GM12864 (cell line): Measurements from ENCODE around the gene CSK.

ENCODE experiments used
- DNase-seq: peaks from one replicate; pipeline ENCODE4 v3.0.0-alpha.2; 2011; ENCODE audit warnings: low read depth
- H3K4me3 ChIP-seq: 2 replicates; pipeline ENCODE4 v1.5.1; 2011; ENCODE audit warnings: mild to moderate bottlenecking, low read depth, low read length, control low read depth
- TF ChIP-seq, protein P1 (sequence below): IDR thresholded peaks from 2 replicates; pipeline ENCODE4 v1.5.1; 2011; ENCODE audit warnings: low read depth, mild to moderate bottlenecking, moderate library complexity, low read length, control low read depth, inconsistent platforms; ENCODE audit errors: missing control alignments

CSK gene

DNA sequence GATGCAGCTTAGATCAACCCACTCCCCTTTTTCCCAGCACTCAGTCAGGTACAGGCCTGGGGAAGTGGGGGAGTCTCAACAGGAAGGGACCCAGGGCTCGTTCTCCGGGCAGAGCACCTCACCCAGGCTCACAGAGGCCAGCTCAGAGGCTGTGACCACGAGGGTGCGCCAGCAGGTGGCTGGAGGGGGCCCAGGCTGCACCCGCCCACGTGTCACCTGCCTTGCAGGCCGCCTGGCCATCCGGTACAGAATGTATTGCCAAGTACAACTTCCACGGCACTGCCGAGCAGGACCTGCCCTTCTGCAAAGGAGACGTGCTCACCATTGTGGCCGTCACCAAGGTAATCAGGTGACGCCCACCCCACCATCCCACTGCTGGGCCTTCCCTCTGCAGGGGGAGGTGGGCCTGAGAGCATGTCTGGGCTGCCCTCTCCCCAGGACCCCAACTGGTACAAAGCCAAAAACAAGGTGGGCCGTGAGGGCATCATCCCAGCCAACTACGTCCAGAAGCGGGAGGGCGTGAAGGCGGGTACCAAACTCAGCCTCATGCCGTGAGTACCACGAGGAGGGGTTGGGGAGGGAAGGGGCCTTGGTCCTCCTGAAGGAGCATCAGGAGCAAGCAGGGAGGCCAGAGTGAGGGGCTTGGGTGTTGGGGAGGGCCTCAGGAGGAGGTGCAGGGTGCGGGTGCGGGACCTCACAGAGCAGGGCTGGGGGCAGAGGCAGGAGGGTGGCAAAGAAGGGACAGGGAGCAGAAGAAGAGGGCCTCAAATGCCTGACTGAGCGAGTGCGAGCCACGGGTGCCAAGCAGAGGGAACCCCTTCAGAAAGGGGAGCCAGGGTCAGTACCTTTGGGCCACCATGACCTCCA is 16.7 kb downstream of the CSK start:
- H3K4me3 ChIP-seq: no peak overlapping the region
- TF ChIP-seq, protein P1, sequence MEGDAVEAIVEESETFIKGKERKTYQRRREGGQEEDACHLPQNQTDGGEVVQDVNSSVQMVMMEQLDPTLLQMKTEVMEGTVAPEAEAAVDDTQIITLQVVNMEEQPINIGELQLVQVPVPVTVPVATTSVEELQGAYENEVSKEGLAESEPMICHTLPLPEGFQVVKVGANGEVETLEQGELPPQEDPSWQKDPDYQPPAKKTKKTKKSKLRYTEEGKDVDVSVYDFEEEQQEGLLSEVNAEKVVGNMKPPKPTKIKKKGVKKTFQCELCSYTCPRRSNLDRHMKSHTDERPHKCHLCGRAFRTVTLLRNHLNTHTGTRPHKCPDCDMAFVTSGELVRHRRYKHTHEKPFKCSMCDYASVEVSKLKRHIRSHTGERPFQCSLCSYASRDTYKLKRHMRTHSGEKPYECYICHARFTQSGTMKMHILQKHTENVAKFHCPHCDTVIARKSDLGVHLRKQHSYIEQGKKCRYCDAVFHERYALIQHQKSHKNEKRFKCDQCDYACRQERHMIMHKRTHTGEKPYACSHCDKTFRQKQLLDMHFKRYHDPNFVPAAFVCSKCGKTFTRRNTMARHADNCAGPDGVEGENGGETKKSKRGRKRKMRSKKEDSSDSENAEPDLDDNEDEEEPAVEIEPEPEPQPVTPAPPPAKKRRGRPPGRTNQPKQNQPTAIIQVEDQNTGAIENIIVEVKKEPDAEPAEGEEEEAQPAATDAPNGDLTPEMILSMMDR: peak; percentile 44
- DNase-seq: no peak

DNA sequence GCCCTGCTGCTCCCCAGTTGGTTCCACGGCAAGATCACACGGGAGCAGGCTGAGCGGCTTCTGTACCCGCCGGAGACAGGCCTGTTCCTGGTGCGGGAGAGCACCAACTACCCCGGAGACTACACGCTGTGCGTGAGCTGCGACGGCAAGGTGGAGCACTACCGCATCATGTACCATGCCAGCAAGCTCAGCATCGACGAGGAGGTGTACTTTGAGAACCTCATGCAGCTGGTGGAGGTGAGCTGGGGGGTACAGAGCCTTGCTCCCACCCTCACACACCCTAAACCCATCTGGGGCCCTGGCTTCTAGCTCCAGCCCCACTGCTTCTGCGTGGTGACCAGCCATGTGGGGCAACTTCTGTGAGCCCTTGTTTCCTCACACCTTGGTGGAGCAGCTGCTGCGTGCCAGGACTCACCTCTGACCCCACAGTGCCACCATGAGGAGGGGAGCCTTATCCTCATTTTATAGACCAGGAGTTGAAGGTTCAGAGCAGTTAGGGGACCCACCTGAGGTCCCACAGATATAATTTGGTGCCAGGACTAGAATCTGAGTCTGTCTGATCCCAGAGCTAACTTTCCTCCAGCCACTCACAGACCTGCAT is 17.5 kb downstream of the CSK start:
- TF ChIP-seq, protein P1: peak; percentile 17
- no peak overlapping the region for H3K4me3 ChIP-seq
- DNase-seq: no peak

GRCh38 chr15:74799856-74800558 is 18.1 kb downstream of the CSK start:
- no peak overlapping the region for H3K4me3 ChIP-seq
- TF ChIP-seq, protein P1: peak; percentile 99
- no peak for DNase-seq

GRCh38 chr15:74800559-74801094 is 18.7 kb downstream of the CSK start:
- no peak overlapping the region for H3K4me3 ChIP-seq
- TF ChIP-seq, protein P1: no peak
- no peak for DNase-seq

DNA sequence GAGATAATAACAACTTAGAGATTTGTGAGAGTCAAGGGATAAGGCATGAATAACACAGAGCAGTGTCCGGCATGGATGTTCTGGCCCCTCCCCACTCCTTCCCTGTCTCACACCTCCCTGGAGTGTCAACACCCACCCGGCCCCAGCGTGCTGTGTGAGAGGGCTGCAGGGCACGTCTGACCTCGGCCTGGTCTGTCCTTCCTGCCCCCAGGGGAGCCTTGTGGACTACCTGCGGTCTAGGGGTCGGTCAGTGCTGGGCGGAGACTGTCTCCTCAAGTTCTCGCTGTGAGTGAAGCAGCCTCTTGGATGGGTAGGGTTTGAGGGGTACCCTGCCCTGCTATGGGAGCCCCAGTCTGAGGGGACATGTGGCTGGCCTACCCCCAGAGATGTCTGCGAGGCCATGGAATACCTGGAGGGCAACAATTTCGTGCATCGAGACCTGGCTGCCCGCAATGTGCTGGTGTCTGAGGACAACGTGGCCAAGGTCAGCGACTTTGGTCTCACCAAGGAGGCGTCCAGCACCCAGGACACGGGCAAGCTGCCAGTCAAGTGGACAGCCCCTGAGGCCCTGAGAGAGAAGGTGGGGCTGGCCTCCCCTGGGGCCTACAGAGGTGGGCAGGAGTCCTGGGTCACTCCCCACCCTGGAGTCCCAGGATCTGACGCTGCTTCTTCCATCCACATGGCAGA is 19.6 kb downstream of the CSK start:
- no peak for DNase-seq
- TF ChIP-seq, protein P1: no peak

DNA sequence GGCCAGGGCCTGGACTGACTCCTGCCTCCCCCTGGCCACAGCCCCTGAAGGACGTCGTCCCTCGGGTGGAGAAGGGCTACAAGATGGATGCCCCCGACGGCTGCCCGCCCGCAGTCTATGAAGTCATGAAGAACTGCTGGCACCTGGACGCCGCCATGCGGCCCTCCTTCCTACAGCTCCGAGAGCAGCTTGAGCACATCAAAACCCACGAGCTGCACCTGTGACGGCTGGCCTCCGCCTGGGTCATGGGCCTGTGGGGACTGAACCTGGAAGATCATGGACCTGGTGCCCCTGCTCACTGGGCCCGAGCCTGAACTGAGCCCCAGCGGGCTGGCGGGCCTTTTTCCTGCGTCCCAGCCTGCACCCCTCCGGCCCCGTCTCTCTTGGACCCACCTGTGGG is 20.4 kb downstream of the CSK start:
- TF ChIP-seq, protein P1: no peak
- DNase-seq: no peak
- H3K4me3 ChIP-seq: no peak overlapping the region

More for the DNA sequence above, 19.6 kb downstream of the CSK start:
- no peak overlapping the region for H3K4me3 ChIP-seq
